GM10248 (cell line): ENCODE measurements around the gene MCTP1.

Experiments used
- CTCF ChIA-PET: fragments of 300-600 bp; sonication (Branson Sonifier 250); formaldehyde crosslinking; extraction: SDS; loops from one replicate; lab custom pipeline; 2021; ENCODE audit warnings: antibody characterized with exemption; lab: Yijun Ruan, JAX
- POLR2A ChIA-PET: fragments of 350-650 bp; sonication (Branson Sonifier 250); formaldehyde crosslinking; extraction: SDS; loops from one replicate; lab custom pipeline; 2020; ENCODE audit warnings: antibody characterized with exemption; lab: Yijun Ruan, JAX
- DNase-seq: peaks from one replicate; pipeline ENCODE4 v3.0.0; 2012; ENCODE audit errors: extremely low spot score
- TF ChIP-seq, protein P1 (sequence below): IDR thresholded peaks from 2 replicates; pipeline ENCODE4 v1.5.1; 2012; ENCODE audit warnings: mild to moderate bottlenecking, low read depth; ENCODE audit errors: extremely low read depth, missing control alignments, control extremely low read depth

Gene MCTP1

DNA sequence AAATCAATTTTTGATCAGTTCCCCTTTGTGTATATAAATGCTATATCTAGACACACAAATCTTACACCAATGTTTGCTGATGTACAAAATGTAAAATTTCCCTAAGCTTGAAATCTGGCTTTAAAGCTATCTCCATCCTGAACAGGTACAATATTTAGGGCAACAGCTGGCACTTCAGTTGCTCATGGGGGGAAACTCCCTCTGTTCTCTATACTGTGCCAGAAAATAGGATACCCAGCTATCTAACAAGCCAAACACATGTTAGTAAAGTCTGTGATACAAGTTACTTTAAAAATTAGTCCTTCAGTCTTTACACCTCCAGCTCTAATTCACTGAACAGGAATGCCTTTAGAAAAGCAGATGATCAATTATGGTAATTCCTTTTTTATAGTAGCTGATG lies 474.6 kb downstream of the MCTP1 start:
- ChIA-PET POLR2A (no interaction called here), CTCF (interaction anchor here (0.9 to 3.0 kb wide), 7 partner anchors 8 to 72 kb away, joined by 4 to 13 read pairs (median 8); no protein-coding TSS in a partner anchor)
- TF ChIP-seq, protein P1, sequence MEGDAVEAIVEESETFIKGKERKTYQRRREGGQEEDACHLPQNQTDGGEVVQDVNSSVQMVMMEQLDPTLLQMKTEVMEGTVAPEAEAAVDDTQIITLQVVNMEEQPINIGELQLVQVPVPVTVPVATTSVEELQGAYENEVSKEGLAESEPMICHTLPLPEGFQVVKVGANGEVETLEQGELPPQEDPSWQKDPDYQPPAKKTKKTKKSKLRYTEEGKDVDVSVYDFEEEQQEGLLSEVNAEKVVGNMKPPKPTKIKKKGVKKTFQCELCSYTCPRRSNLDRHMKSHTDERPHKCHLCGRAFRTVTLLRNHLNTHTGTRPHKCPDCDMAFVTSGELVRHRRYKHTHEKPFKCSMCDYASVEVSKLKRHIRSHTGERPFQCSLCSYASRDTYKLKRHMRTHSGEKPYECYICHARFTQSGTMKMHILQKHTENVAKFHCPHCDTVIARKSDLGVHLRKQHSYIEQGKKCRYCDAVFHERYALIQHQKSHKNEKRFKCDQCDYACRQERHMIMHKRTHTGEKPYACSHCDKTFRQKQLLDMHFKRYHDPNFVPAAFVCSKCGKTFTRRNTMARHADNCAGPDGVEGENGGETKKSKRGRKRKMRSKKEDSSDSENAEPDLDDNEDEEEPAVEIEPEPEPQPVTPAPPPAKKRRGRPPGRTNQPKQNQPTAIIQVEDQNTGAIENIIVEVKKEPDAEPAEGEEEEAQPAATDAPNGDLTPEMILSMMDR = no peak
- DNase-seq = no peak

DNA sequence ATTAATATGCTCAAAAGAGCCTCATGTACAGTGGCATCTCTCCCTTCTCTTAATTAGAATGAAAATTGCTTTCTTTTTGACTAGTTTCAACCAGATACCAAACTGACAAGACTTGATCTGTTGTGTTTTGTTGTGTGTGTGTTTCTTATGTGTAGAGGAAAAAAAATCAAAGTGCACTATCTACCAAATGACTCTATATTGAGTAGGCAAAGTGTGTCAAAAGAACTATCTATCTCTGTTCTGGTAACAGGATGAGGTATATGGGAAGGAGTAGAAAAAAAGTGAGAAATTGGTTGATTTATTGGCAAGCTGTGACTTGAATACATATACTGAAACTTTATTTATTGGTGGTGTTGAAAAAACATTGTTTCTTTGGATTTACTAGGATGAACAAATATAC lies 476.4 kb downstream of the MCTP1 start:
- POLR2A ChIA-PET = no interaction called here

DNA sequence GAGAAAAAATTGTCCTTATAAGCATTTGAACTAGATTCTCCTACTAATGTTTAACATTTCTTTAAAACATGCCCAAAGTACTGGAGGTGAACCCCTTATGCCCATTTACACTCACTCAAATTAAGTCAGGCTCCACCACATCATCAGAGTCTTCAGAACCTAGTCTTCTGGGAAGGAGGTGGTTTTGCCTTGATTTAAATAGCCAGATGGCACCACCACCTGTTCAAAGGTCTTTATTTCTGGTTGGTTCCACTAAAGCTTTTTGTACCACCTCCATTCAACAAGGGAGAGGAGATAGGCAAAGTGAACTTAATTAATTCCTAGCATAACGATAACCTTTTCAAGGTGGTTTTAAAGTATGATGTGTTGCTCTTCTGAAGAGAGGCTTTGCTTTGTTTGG lies 476.9 kb downstream of the MCTP1 start:
- POLR2A ChIA-PET = no interaction called here
- CTCF ChIA-PET = no interaction called here
- TF ChIP-seq, protein P1 = peak; percentile 3
- no peak for DNase-seq

More for the DNA sequence above, 476.4 kb downstream of the MCTP1 start:
- TF ChIP-seq, protein P1 = no peak
- DNase-seq = no peak
- CTCF ChIA-PET = interaction anchor here (1.6 to 2.4 kb wide), 3 partner anchors 12 to 99 kb away, joined by 3 to 13 read pairs (median 9); no protein-coding TSS in a partner anchor

DNA sequence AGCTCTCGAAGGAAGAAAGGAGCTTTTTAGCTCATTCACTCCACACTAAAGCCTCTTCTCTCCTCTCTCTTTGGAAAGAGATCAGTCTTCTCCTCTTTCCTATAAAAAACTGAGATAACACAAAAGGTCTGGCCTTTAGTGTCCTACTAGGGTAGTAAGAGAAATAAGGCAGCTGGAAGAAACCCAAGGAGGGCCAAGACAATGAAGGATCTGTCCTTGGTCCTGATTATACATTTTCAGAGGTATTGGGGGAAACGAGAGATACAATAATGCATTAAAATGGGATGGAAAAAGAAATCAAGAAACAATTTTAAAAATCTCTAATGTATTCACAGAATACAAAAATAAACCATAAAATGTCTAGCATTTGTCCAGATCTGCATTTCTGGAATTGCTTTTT lies 482.4 kb downstream of the MCTP1 start:
- DNase-seq = no peak
- TF ChIP-seq, protein P1 = no peak
- ChIA-PET CTCF (interaction anchor here (0.9 to 1.0 kb wide), 2 partner anchors 8 to 13 kb away, joined by 3 to 4 read pairs; no protein-coding TSS in a partner anchor), POLR2A (no interaction called here)

DNA sequence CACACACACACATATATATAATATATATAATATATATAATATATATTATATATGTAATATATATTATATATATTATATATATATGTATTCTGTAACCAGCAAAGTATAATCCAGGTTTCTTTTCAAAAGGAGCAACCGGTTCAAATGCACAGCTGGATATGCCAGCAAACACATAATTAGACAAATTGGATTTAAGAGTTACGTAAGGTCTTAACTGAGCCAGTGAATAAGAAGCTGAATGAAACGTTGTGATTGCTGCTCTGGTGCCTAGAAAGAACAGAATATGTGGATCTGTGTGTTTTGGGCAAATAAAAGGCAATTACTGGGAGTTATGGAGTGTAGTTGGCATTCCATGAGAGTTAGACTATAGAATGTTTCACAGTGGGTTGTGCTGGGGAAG lies 488.3 kb downstream of the MCTP1 start:
- TF ChIP-seq, protein P1 = no peak
- ChIA-PET POLR2A (no interaction called here), CTCF (no interaction called here)
- no peak for DNase-seq

DNA sequence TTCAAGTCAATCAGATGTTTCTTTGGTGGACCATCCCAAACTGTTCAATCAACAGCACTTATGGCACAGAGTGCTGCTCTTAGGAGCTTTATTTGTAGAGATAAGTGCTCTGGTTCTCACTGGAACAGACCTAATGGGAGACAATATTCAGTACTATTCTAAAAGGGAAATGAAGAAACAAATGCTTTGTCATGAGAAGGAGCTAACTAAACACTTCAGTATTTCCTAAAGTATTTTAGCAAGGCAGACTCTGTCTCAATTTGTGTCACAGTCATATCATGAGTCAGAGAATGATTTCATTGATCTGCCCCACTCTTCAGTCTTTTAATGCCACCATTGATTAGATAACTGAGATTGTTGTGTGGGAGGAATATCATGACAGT lies 491.1 kb downstream of the MCTP1 start:
- DNase-seq = peak; percentile 48

More for the DNA sequence above, 491.1 kb downstream of the MCTP1 start:
- TF ChIP-seq, protein P1 = no peak
- ChIA-PET POLR2A (no interaction called here), CTCF (interaction anchor here (0.9 to 1.9 kb wide), 7 partner anchors 9 to 181 kb away, joined by 3 to 9 read pairs (median 3); no protein-coding TSS in a partner anchor)
